NCI-H1048 (cell line): ENCODE data around the gene IGF2BP2.
"Not testable (repeated sequence)": the region's sequence is repeated elsewhere in the genome, so short reads cannot be mapped to it uniquely, and the experiment has no call there.

Experiments
- DNase-seq: peaks from one replicate; lab custom pipeline; 2025; lab: John Stamatoyannopoulos, UW

IGF2BP2 gene

GRCh38 chr3:185639632-185640206 lies 185.1 kb downstream of the IGF2BP2 start:
- DNase-seq: no peak

DNA sequence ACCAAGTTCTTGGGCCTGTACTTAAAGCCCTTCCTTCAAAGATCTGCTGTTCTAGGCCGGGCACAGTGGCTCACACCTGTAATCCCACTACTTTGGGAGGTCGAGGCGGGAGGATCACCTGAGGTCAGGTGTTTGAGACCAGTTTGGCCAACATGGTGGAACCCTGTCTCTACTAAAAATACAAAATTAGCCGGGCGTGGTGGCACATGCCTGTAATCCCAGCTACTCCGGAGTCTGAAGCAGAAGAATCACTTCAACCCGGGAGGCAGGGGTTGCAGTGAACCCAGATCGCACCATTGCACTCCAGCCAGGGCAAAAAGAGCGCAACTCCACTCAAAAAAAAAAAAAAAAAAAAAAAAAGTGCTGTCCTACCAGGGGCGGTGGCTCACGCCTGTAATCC lies 186.2 kb downstream of the IGF2BP2 start:
- DNase-seq: not testable (repeated sequence)

GRCh38 chr3:185637388-185637787 lies 187.5 kb downstream of the IGF2BP2 start:
- no peak for DNase-seq

DNA sequence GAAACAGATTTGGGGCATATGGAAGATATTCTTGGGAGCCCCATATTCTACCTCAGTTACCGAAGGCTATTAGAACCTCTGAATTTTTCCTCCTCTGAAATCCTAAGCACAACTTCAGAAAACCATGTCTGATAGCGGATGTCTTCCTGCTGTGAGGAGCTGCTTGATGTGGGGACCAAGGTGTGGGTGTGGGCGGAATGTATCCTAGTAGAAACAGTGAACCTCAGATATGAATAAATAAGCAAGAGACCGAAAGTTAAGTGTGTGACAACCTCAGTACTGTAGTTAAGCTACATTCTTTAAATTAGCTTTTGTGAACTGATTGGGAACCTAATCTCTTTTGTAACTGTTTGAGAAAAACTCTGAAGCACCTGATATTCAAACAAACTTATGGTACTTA lies 191.8 kb downstream of the IGF2BP2 start:
- DNase-seq: no peak

- DNase-seq: no peak
Measured at GRCh38 chr3:185631508-185632206, 193.2 kb downstream of the IGF2BP2 start.

GRCh38 chr3:185631108-185631507 lies 193.7 kb downstream of the IGF2BP2 start:
- DNase-seq: no peak

DNA sequence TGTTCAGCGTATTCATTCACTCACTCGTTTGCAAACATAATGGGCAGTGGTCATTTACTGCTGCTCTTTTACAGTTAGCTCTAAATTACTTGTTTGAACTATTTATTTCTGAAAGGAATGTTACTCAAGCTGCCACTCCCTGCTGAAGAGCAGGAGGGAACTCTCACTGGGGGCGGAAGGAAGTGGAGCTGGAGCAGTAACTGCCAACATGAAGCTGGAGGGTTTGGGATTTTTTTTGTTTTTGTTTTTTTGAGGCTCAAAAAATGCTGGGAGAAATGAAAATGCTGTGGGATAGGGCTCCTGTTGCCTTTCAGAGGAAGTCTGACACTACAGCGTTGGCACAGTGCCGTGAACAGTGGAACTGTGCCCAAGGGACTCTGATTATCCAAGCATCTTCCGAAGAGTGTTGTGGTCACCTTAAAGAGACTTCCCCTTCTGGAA lies 194.6 kb downstream of the IGF2BP2 start:
- no peak for DNase-seq

DNA sequence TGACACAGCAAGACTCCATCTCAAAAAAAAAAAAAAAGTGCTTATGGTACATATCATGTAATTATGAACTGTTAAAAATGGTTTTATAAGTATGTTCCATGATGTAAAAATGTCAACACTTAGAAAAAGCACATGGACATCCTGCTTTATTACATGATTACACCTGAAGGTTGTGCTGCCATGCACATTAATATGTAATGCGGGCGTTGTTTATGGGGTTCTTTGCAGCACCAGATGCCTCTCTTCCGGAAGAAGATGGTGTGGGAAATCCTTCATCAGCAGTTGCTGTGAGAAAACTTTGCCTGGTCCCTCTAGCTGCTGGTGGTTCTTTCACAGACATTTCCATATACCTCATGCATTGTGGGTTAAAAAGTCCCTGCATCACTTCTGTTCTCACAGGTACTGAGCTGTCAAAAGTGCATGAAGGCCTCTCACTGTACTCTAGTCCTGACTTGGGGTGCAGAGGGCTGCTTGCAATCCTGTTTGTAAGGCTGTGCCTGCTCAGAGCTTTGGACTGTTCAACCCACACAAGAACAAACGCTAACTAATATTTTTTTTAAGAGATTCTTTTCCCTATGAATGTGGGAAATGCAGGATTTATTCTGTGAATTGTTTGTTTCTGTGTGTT lies 195.2 kb downstream of the IGF2BP2 start:
- no peak for DNase-seq

GRCh38 chr3:185625784-185626183 lies 199.1 kb downstream of the IGF2BP2 start:
- DNase-seq: no peak

DNA sequence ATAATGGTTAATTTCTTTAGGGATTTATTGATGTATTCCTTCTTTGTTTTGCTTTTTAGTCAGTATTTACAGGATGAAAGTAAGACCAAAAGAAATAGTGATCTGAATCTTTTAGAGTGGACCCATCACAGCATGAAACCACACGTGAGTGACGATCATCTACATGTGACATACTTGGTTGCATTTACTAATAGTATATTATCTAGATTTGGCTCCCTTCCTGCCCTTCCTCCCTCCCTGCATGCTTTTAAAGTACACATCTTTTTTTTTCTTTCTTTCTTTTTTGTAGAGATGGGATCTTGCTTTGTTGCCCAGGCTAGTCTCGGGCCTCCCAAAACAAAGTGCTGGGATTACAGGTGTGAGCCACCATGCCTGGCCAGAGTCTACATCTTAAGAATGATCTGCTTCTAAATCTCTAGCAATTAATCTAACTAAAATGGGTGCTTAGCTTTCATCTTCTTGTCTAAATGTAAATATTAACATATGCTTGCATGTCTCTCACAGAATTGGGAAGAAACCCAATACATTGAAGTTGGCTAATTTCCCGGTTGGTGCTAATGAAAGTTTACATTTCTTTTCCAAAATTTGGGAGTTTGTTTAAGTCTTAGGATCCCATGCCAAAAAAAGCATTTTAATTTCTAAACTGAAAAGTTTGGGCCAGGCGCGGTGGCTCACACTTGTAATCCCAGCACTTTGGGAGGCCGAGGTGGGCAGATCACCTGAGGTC lies 200.7 kb downstream of the IGF2BP2 start:
- no peak for DNase-seq

DNA sequence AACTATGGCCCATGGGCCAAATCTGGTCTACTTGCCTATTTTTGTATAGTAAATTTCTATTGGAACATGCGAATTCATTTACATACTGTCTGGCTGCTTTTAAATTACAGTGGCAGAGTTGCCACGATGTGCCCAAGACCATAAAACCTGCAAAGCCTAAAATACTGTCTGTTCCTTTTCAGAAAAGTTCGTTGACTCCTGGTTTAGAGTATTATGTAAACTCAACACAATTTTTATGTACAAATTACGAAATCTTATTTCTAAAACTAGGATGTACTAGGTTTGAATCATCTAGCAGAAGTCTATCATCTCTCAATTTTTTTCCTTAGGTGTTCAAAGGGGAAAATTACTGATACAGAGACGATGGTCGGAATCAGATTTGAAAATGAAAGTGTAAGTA lies 211.8 kb downstream of the IGF2BP2 start:
- no peak for DNase-seq

- DNase-seq: no peak
Measured at GRCh38 chr3:185606196-185606595, 218.6 kb downstream of the IGF2BP2 start.

GRCh38 chr3:185605566-185605965 lies 219.3 kb downstream of the IGF2BP2 start:
- no peak for DNase-seq

DNA sequence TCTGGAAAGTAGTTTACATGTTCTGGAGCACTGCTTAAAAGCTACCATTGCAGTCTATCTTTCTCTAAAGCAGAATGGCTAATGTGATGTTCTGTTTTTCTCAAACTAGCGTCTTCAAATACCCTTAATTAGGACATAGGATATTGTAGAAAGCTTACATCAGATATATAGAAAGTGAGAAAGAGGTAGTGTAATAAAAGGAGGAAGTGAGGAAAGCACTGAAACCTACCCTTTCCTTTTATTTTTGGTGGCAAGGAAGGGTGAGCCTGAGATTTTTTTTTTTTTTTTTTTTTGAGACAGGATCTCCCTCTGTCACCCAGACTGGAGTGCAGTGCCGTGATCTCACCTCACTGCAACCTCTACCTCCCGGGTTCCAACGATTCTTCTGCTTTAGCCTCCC lies 229.3 kb downstream of the IGF2BP2 start:
- DNase-seq: no peak

DNA sequence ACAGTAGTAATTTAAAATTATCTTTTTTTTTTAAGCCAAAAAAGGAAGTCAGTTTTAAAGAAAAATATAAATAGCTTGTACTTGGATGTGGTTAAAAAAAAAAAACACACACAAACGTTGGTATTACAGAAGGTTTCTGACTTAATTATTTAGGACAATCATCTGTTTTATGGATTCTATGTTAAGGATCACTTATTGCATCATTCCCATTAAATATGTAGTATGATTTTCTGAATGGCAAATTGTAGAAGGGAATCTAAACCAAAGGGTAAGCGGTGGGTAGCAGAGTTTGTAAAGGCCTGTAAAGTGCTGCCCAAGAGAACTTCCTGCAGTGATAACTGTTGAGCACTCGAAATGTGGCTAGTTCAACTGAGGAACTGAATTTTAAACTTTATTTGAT lies 230.8 kb downstream of the IGF2BP2 start:
- no peak for DNase-seq
